Activated naive CD8-positive, alpha-beta T cell (primary cell): ENCODE measurements around the gene TMEM256.

ENCODE experiments used
- H3K27ac Mint-ChIP-seq: one replicate; pipeline ENCODE4 v1.8.0; 2021; ENCODE audit warnings: mixed read lengths
- H3K27me3 Mint-ChIP-seq: one replicate; pipeline ENCODE4 v1.8.0; 2021; ENCODE audit warnings: mixed read lengths
- H3K36me3 Mint-ChIP-seq: one replicate; pipeline ENCODE4 v1.8.0; 2021; ENCODE audit warnings: mixed read lengths
- H3K4me1 Mint-ChIP-seq: one replicate; pipeline ENCODE4 v1.8.0; 2021; ENCODE audit warnings: low read depth, mixed read lengths
- H3K4me3 Mint-ChIP-seq: one replicate; pipeline ENCODE4 v1.8.0; 2021; ENCODE audit warnings: mild to moderate bottlenecking, mixed read lengths
- H3K9me3 Mint-ChIP-seq: one replicate; pipeline ENCODE4 v1.8.0; 2021; ENCODE audit warnings: low read depth, mixed read lengths

Gene TMEM256

DNA sequence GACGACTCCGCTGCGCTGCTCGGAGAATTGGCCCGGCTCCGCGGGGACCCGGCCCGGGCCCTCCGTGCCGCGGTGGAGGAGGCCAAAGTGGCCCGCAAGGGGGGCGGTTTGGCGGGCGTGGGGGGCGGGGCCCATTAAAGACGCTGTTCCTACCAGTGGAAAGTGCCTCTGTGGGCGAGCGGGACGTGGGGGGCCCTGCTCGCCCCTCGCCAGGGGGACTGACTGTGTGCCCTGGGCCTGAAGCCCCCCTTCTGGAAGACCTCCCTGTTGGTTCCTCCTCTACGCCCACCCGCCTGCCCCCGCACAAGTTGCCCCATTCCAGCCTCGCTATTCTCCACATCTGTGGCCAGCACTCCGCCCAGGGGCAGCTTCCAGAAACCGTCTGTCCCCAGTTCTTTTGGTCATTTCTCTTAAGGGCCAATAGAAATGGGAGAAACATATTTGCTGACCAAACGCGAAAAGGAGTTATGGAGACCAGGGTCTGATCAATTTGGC, 33.5 kb upstream of the TMEM256 start:
- H3K27me3 Mint-ChIP-seq, result peaks cover 6% of the 10 kb centered on the region
- H3K4me3 Mint-ChIP-seq, result peak overlapping the region; percentile 83
- H3K9me3 Mint-ChIP-seq, result no peaks in the 10 kb centered on the region
- H3K27ac Mint-ChIP-seq, result peak overlapping the region; percentile 41
- H3K4me1 Mint-ChIP-seq, result peaks cover 37% of the 10 kb centered on the region
- H3K36me3 Mint-ChIP-seq, result no peaks in the 10 kb centered on the region

DNA sequence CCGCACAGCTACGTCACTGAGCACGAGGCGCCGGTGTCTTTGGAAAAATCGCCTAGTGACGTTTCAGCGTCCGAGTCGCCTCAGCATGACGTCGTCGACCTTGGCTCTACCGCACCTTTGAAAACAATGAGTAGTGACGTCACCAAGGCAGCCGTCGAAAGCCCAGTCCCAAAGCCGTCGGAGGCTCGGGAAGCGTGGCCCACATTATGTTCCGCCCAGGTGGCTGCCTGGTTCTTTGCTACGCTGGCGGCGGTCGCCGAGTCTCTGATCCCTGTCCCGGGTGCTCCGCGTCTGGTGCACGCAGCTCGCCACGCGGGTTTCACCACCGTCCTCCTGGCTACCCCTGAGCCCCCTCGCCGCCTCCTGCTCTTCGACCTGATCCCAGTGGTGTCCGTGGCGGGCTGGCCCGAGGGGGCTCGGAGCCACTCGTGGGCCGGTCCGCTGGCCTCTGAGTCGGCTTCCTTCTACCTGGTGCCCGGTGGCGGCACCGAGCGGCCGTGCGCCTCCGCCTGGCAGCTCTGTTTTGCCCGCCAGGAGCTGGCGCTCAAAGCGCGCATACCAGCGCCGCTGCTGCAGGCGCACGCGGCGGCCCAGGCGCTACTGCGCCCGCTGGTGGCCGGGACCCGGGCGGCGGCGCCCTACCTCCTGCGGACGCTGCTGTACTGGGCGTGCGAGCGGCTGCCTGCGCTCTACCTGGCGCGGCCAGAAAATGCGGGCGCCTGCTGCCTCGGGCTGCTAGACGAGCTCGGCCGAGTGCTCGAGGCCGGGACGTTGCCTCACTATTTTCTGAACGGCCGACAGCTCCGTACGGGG, 32.9 kb upstream of the TMEM256 start:
- Mint-ChIP-seq H3K9me3 (no peaks in the 10 kb centered on the region), H3K4me1 (peaks cover 37% of the 10 kb centered on the region), H3K36me3 (no peaks in the 10 kb centered on the region), H3K27ac (peak overlapping the region; percentile 92), H3K27me3 (peaks cover 5% of the 10 kb centered on the region), H3K4me3 (peak overlapping the region; percentile 94)

DNA sequence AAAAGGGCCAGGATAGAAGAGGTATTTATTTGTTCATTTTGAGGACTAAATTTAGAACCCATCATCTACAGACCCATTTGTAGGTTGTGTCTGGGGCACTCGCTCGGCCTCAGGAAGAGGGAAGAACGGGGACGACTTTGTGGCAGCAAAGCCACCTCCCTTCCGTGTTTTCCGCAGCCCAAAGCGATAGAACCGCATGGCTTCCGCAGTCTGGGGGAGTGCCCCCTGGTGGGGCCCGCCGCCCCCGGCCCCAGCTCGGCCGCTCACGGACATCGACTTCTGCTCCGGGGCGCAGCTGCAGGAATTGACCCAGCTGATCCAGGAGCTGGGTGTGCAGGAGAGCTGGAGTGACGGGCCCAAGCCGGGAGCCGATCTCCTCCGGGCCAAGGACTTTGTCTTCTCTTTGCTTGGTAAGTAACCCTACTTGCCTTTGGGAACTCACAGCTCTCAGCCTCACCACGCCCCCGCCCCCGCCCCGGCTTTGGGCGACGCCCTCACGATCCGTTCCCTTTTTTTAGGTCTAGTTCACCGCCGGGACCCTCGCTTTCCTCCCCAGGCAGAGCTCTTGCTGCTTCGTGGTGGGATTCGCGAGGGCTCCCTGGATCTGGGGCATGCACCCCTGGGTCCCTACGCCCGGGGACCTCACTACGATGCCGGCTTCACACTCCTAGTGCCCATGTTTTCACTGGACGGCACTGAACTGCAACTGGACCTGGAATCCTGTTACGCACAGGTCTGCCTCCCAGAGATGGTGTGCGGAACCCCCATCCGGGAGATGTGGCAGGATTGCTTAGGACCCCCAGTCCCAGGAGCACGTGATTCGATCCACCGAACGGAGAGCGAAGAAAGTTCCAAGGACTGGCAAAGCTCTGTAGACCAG, 32.0 kb upstream of the TMEM256 start:
- Mint-ChIP-seq H3K9me3 (no peaks in the 10 kb centered on the region), H3K27ac (peak overlapping the region; percentile 92), H3K27me3 (peaks cover 5% of the 10 kb centered on the region), H3K36me3 (no peaks in the 10 kb centered on the region), H3K4me3 (peak overlapping the region; percentile 94), H3K4me1 (peaks cover 37% of the 10 kb centered on the region)

DNA sequence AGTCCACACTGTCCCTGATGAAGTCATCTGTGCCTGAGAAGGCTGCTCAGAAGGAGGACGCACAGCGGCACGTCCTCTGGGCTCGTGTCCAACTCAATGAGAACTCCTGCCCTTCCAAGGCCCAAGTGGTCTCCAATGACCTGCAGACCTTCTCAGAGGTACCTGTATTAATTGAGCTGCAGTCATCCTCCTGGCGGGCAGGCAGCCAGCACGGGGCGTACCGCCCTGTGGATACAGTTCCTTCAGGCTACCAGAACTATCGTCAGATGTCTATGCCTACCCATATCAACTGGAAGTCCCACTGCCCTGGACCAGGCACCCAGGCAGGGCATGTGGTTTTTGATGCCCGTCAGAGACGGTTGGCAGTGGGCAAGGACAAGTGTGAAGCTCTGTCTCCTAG, 28.4 kb upstream of the TMEM256 start:
- H3K27ac Mint-ChIP-seq, result no peak overlapping the region
- no peak overlapping the region for H3K4me3 Mint-ChIP-seq
- H3K4me1 Mint-ChIP-seq, result peaks cover 17% of the 10 kb centered on the region

DNA sequence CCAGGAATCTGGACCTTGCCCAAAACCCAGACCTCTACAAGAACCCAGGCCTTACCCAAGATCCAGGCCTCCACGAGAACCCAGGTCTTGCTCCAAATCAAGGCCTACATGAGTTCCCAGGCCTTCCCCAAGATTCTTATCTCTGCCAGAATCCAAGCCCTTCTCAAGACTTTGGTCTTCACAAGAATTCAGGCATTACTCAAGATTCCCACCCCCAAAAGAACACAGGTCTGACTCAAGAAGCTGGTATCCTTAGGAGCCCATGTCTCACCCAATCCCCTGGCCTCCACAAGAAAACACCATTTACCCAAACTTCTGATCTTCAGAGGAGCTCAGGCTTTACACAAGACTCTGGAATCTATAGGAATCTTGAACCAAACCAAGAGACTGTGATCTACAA, 27.3 kb upstream of the TMEM256 start:
- Mint-ChIP-seq H3K36me3 (no peaks in the 10 kb centered on the region), H3K4me3 (no peak overlapping the region), H3K4me1 (peaks cover 10% of the 10 kb centered on the region), H3K27ac (no peak overlapping the region), H3K9me3 (no peaks in the 10 kb centered on the region), H3K27me3 (no peaks in the 10 kb centered on the region)

More for the DNA sequence above, 28.4 kb upstream of the TMEM256 start:
- Mint-ChIP-seq H3K27me3 (no peaks in the 10 kb centered on the region), H3K36me3 (no peaks in the 10 kb centered on the region), H3K9me3 (no peaks in the 10 kb centered on the region)

DNA sequence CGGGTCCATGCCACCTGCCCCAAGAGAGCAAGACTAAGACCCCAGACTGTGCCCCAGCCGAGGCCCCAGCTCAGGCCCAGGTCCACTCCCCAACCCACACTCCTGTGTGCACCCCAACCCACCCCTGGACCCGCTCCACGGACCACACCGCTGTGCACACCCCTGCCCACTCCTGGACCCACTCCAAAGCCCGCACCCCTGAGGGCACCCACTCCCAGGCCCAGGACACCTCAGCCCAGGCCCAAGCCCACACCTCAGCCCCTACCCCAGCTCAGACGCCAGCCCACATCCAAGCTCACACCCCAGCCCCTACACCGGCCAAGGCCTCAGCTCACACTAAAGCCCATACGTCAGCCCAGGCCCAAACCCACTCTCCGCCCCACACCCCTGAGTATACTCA, 25.8 kb upstream of the TMEM256 start:
- H3K27me3 Mint-ChIP-seq, result no peaks in the 10 kb centered on the region
- H3K9me3 Mint-ChIP-seq, result no peaks in the 10 kb centered on the region
- no peak overlapping the region for H3K27ac Mint-ChIP-seq
- no peaks in the 10 kb centered on the region for H3K4me1 Mint-ChIP-seq
- no peak overlapping the region for H3K4me3 Mint-ChIP-seq
- no peaks in the 10 kb centered on the region for H3K36me3 Mint-ChIP-seq

DNA sequence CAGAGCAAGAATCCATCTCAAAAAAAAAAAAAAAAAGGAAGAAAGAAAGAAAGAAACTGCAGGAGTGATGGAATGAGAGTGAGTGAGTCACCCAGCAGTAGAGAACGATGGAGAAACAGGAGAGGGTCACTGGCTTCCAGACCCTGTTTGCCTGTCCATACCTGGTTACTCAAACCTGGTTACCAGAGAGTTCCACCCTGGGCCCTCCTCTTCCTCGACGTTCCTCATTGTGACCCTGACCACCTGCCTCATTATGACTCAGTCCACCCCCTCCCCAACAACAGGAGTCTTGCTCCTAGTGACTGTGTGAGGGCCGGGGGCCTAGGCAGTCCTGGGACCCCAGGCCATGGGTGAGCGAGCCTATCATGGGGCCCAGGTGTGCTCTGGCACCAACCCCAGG, 24.7 kb upstream of the TMEM256 start, which contains the start of gene SPEM3:
SPEM3 (plus strand) TSS at position 301 of the 400 bp plus-strand sequence; CDS start at position 347, 46 bp downstream.
- H3K27ac Mint-ChIP-seq, result no peak within 1 kb of the TSS
- no peaks in the 10 kb centered on the region for H3K36me3 Mint-ChIP-seq

DNA sequence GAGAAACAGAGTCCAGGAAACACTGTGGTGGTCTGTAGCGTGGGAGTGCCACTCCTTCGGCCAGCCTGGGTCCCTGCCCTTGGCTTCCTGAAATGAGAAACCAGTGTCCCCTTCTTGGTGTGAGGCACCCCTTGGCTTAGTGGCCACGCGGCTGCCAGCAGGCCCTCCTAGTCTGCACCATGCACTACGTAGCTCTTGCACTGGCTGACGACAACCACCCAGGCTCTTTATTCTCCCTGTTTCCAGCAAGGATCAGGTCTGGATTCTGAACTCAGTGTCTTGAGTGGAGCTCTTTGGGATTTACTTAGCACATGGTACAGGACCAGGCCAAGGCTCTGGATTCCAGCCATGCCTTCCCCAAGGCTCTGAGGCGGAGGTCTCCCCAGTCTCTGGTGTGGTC, 23.7 kb upstream of the TMEM256 start:
- Mint-ChIP-seq H3K27me3 (no peaks in the 10 kb centered on the region), H3K27ac (no peak overlapping the region), H3K4me1 (no peaks in the 10 kb centered on the region), H3K9me3 (no peaks in the 10 kb centered on the region), H3K4me3 (no peak overlapping the region), H3K36me3 (no peaks in the 10 kb centered on the region)

More for the DNA sequence above, 24.7 kb upstream of the TMEM256 start, which contains the start of gene SPEM3:
- H3K4me1 Mint-ChIP-seq, result no peaks in the 10 kb centered on the region
- no peaks in the 10 kb centered on the region for H3K9me3 Mint-ChIP-seq
- no peaks in the 10 kb centered on the region for H3K27me3 Mint-ChIP-seq
- no peak within 1 kb of the TSS for H3K4me3 Mint-ChIP-seq

DNA sequence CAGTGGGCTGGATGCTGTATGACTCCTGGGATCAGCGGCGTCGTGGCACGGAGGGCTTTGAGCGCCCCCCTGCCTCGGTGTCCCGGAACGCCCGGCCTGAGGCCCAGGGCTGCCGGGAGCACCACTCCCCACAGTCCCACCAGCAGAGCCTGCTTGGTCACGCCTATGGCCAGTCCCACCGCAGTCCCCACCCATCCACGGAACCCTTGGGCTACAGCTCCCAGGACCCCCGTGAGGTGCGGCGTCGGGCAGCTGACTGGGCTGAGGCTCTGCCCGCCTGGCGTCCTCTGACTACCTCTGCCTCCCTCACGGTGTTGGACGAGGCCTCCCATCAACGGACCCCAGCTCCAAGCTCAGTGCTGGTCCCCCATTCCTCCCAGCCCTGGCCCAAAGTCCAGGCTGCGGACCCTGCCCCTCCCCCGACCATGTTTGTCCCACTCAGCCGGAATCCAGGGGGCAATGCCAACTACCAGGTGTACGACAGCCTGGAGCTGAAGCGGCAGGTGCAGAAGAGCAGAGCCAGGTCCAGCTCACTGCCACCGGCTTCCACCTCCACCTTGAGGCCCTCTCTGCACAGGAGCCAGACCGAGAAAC, 23.1 kb upstream of the TMEM256 start:
- Mint-ChIP-seq H3K27ac (no peak overlapping the region), H3K9me3 (no peaks in the 10 kb centered on the region)

DNA sequence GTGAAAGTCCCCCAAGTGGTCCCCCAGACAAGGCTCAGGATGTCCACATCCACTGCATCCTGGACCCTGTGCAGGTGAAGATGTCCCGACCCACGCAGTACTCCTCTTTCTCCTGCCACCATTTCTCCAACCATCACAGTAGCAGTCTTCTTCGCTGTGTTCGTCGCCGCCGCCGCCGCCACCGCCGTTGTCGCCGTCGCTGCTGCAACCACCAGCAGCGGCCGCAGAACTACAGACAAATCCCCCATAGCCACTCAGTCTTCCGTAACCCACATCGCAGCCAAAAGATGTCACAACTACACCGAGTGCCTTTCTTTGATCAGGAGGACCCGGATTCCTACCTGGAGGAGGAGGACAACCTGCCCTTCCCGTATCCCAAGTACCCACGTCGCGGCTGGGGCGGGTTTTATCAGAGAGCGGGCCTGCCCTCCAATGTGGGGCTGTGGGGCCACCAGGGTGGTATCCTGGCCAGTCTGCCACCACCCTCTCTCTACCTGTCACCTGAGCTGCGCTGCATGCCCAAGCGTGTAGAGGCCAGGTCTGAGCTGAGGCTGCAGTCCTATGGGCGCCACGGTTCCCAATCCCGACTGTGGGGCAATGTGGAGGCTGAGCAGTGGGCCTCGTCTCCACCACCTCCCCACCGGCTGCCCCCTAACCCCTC, 22.4 kb upstream of the TMEM256 start:
- no peaks in the 10 kb centered on the region for H3K27me3 Mint-ChIP-seq
- no peaks in the 10 kb centered on the region for H3K4me1 Mint-ChIP-seq
- H3K4me3 Mint-ChIP-seq, result no peak overlapping the region
- H3K9me3 Mint-ChIP-seq, result no peaks in the 10 kb centered on the region
- no peak overlapping the region for H3K27ac Mint-ChIP-seq
- no peaks in the 10 kb centered on the region for H3K36me3 Mint-ChIP-seq

More for the DNA sequence above, 23.1 kb upstream of the TMEM256 start:
- Mint-ChIP-seq H3K36me3 (no peaks in the 10 kb centered on the region), H3K4me3 (no peak overlapping the region), H3K4me1 (no peaks in the 10 kb centered on the region), H3K27me3 (no peaks in the 10 kb centered on the region)

DNA sequence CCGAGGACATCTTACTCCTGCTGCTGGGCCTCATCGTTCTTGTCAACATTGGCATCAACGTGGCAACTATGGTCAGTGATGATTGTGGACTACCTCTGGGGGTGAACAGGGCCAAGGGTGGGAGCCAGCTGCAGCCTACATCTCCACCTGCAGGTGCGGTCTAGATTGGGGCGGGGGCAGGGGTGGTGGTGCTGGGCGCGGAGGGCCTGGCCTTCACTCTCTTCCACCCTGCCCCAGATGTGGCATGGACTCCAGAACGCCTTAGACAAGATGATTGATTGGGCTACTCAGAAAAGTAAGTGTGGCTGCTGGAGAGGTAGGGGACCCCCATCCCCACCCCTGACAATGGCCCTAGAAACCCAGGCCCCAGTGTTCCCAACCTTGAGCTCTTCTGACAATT, 21.9 kb upstream of the TMEM256 start:
- Mint-ChIP-seq H3K9me3 (no peaks in the 10 kb centered on the region), H3K36me3 (no peaks in the 10 kb centered on the region), H3K4me3 (no peak overlapping the region), H3K4me1 (no peaks in the 10 kb centered on the region), H3K27me3 (no peaks in the 10 kb centered on the region), H3K27ac (no peak overlapping the region)

DNA sequence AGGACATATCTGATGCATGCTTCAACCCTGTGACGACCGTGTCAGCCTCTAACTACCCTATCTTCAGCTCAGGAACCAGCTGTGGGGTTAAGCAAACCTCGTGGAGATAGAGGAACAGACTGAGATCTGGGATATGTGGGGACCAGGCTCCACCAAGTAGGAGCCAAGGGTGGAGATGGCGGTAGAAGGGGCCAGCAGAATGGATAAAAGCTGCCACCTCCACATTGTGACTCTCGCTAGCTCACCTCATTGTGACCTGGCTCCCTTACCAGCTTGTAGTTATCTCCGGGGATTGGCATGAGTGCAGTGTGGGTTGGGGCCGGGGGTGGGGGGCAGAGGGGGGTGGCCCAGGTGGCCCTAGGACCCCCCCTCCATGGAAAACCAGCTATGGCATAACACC, 21.4 kb upstream of the TMEM256 start, which contains the start of gene SPEM2:
SPEM2 (plus strand) TSS at position 301 of the 400 bp plus-strand sequence; CDS start at position 374, 73 bp downstream.
- no peaks in the 10 kb centered on the region for H3K9me3 Mint-ChIP-seq
- H3K27ac Mint-ChIP-seq, result no peak within 1 kb of the TSS
- H3K27me3 Mint-ChIP-seq, result no peaks in the 10 kb centered on the region
- H3K36me3 Mint-ChIP-seq, result no peaks in the 10 kb centered on the region
- no peak within 1 kb of the TSS for H3K4me3 Mint-ChIP-seq
- no peaks in the 10 kb centered on the region for H3K4me1 Mint-ChIP-seq

DNA sequence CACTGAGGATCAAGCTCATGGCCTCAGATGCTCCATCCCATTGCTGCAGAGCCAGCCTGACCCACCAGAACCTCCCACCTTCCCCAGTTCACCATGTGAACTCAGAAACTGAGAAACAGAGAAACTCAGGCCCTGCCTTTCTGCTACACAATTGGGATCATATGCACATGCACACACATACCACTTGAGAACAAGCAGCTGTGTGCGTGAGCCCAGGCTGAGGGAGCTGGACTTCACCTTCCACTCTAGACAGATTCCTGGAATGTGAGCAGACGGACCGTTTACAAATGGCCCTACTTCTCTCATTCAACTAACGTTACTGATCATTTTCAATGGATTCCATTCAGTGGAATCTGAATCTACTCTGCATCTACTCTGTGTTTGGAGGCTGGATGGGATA, 19.8 kb upstream of the TMEM256 start:
- H3K4me3 Mint-ChIP-seq, result no peak overlapping the region
- H3K36me3 Mint-ChIP-seq, result no peaks in the 10 kb centered on the region
- H3K27ac Mint-ChIP-seq, result no peak overlapping the region
- no peaks in the 10 kb centered on the region for H3K4me1 Mint-ChIP-seq
- no peaks in the 10 kb centered on the region for H3K9me3 Mint-ChIP-seq
- H3K27me3 Mint-ChIP-seq, result no peaks in the 10 kb centered on the region

DNA sequence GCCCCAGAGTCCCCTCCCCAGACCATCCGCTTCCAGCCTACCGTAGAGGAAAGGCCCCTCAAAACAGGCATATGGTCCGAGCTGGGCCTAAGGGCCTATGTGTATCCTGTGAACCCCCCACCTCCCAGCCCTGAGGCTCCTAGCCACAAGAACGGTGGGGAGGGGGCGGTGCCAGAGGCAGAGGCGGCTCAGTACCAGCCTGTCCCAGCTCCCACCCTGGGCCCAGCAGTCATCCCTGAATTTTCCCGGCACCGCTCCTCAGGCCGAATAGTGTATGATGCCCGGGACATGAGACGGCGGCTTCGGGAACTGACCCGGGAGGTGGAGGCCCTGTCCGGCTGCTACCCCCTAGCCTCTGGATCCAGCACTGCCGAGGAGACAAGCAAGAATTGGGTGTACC, 17.3 kb upstream of the TMEM256 start:
- no peaks in the 10 kb centered on the region for H3K27me3 Mint-ChIP-seq
- peaks cover 2% of the 10 kb centered on the region for H3K4me1 Mint-ChIP-seq
- H3K4me3 Mint-ChIP-seq, result no peak overlapping the region
- peaks cover 2% of the 10 kb centered on the region for H3K36me3 Mint-ChIP-seq
- no peaks in the 10 kb centered on the region for H3K9me3 Mint-ChIP-seq
- no peak overlapping the region for H3K27ac Mint-ChIP-seq
